ENCODE results near the gene DBR1. TPM values are rescaled to one million over a fixed set of nuclear protein-coding genes. Genes with fewer than 3 reads are reported as not detected.
A peak's percentile ranks its signal among the peaks of the same experiment; 100 is the strongest.

The DBR1 gene
- total and polyA plus RNA-seq, 2 of the 4 experiments (the other 2 are of a cell fraction) = 7.6 to 12.5 TPM

GRCh38 chr3:138197058-138197457 is 22.3 kb upstream of the DBR1 start:
- H2BK5ac ChIP-seq (ENCODE audit: low read depth, low read length, poor library complexity, severe bottlenecking) = no peak overlapping the region
- H3K56ac ChIP-seq (ENCODE audit: extremely low read depth, insufficient read depth, low read length) = no peak overlapping the region
- H3K14ac ChIP-seq (replicated peaks; ENCODE audit: low read depth, low read length) = no peak overlapping the region
- 100% methylated on average over 3 of the region's 5 CpGs; no CpG with 5 or more reads in 1 of the 2 experiments for WGBS, 2 experiments (ENCODE audit: extremely low coverage in 2 of 2, insufficient read length in 1 of 2)
- no peak overlapping the region for H3K4me2 ChIP-seq (ENCODE audit: low read depth, low read length)
- peaks cover 57% of the 10 kb centered on the region for H4K20me1 ChIP-seq (ENCODE audit: insufficient read depth, low read length)
- TF ChIP-seq RAD21 (IDR thresholded peaks at IDR 0.05; ENCODE audit: low read length) (no peak), CHD1 (IDR thresholded peaks at IDR 0.05; ENCODE audit: low read depth, low read length) (no peak), RFX5 (IDR thresholded peaks at IDR 0.05; ENCODE audit: low read depth, low read length) (no peak), CEBPB (IDR thresholded peaks at IDR 0.05; ENCODE audit: low read depth, low read length) (no peak), USF2 (IDR thresholded peaks at IDR 0.05; ENCODE audit: low read depth, low read length) (no peak), BHLHE40 (IDR thresholded peaks at IDR 0.05; ENCODE audit: low read depth, low read length) (no peak), CTCF (conservative IDR thresholded peaks at IDR 0.05; ENCODE audit: low read depth, low read length) (no peak), POLR2A (IDR thresholded peaks at IDR 0.05; ENCODE audit: low read depth, low read length) (no peak), MXI1 (IDR thresholded peaks at IDR 0.05; ENCODE audit: borderline replicate concordance, low read depth, low read length) (no peak), MAZ (IDR thresholded peaks at IDR 0.05; ENCODE audit: borderline replicate concordance, low read depth, low read length) (no peak), FOS (IDR thresholded peaks at IDR 0.05; ENCODE audit: low read depth, low read length) (no peak), SMC3 (IDR thresholded peaks at IDR 0.05; ENCODE audit: low read depth, low read length) (no peak), NFE2L2 (IDR thresholded peaks at IDR 0.05; ENCODE audit: low read depth, low read length) (no peak)
- no peaks in the 10 kb centered on the region; the same call in 1 of the 2 replicates for H3K36me3 ChIP-seq (ENCODE audit: control insufficient read depth, insufficient read depth, low read length)
- H3K4ac ChIP-seq (ENCODE audit: low read depth, low read length) = no peak overlapping the region
- no peak overlapping the region for H3K27ac ChIP-seq (ENCODE audit: insufficient read depth, low read length)
- no peak overlapping the region for H2BK15ac ChIP-seq (ENCODE audit: low read depth, low read length)
- H2AK9ac ChIP-seq (replicated peaks; ENCODE audit: low read depth, low read length, poor library complexity) = no peak overlapping the region
- dilution Hi-C loops (cut with HindIII; ENCODE audit: low sequenced_read_pairs, unreplicated experiment) = no loop called here
- H3K18ac ChIP-seq (ENCODE audit: low read depth, low read length) = no peak overlapping the region
- no peak overlapping the region for H2AK5ac ChIP-seq (ENCODE audit: low read depth, low read length)
- H3K9me3 ChIP-seq (ENCODE audit: control insufficient read depth, insufficient read depth, low read length) = no peaks in the 10 kb centered on the region
- in situ Hi-C loops (cut with MboI; ENCODE audit: low sequenced_read_pairs) = no loop called here
- H4K8ac ChIP-seq (ENCODE audit: low read depth in 2 of 2, low read length in 2 of 2) = no peak overlapping the region
- BruUV-seq (replicated peaks) = no TSS peak
- H2BK120ac ChIP-seq (ENCODE audit: low read depth, low read length) = no peak overlapping the region
- POLR2A ChIA-PET (ENCODE audit: unreplicated experiment) = no interaction called here
- H3K79me1 ChIP-seq (ENCODE audit: low read depth in 1 of 2, low read length in 2 of 2) = peaks cover 11 to 57% of the 10 kb centered on the region in 2 experiments
- H3K4me3 ChIP-seq (ENCODE audit: insufficient read depth, low read depth, low read length) = no peak overlapping the region
- peak; percentile 50 for DNase-seq
- H3K9ac ChIP-seq (ENCODE audit: low read depth, low read length) = no peak overlapping the region
- no peak overlapping the region for H2BK20ac ChIP-seq (ENCODE audit: low read depth, low read length)
- no peak overlapping the region for H4K5ac ChIP-seq (ENCODE audit: low read depth, low read length)
- H3K23ac ChIP-seq (ENCODE audit: low read depth, low read length) = no peak overlapping the region
- peak; percentile 89 for ATAC-seq (ENCODE audit: low read depth)
- CTCF ChIA-PET = interaction anchor here (0.6 to 1.0 kb wide), 2 partner anchors 73 to 1309 kb away, joined by 3 to 7 read pairs; no protein-coding TSS in a partner anchor
- H3K9me1 ChIP-seq (ENCODE audit: insufficient read depth, low read length) = peaks cover 7% of the 10 kb centered on the region
- no peak overlapping the region for H2AFZ ChIP-seq (replicated peaks; ENCODE audit: low read length, poor library complexity)
- H3K27me3 ChIP-seq (ENCODE audit: control insufficient read depth, insufficient read depth, low read length) = no peaks in the 10 kb centered on the region
- intact Hi-C loops (cut with micrococcal nuclease) = no loop called here
- H3K4me1 ChIP-seq (ENCODE audit: control insufficient read depth, insufficient read depth, low read length) = no peaks in the 10 kb centered on the region
- no peak overlapping the region for H4K91ac ChIP-seq (ENCODE audit: insufficient read depth, low read depth, low read length)
